Activated CD4-positive, alpha-beta T cell treated with anti-CD3 and anti-CD28 coated beads, Interleukin-2, Interleukin-6, amounts not matched to agents 100 ng/mL and 50 ng/mL, durations not matched to agents 16 hours and 8 hours (primary cell): ENCODE results near the gene ACAP2.
A peak's percentile ranks its signal among the peaks of the same experiment; 100 is the strongest.
"Not testable (repeated sequence)": the region's sequence is repeated elsewhere in the genome, so short reads cannot be mapped to it uniquely, and the experiment has no call there.

Source experiments
- DNase-seq: peaks from one replicate; pipeline ENCODE4 v3.0.0-alpha.2; 2020

The ACAP2 gene

GRCh38 chr3:195441992-195442572 is 738 bp downstream of the ACAP2 start:
- peak; percentile 60 for DNase-seq

GRCh38 chr3:195441476-195441991 is 1.3 kb downstream of the ACAP2 start:
- DNase-seq: peak; percentile 10

GRCh38 chr3:195441051-195441450 is 1.8 kb downstream of the ACAP2 start:
- DNase-seq: no peak

GRCh38 chr3:195440379-195440778 is 2.4 kb downstream of the ACAP2 start:
- peak; percentile 32 for DNase-seq

- no peak for DNase-seq
Observed at GRCh38 chr3:195438371-195438770, 4.4 kb downstream of the ACAP2 start.

- DNase-seq: no peak
Observed at GRCh38 chr3:195425849-195426248, 17.0 kb downstream of the ACAP2 start.

- DNase-seq: no peak
Observed at GRCh38 chr3:195423818-195424217, 19.0 kb downstream of the ACAP2 start.

GRCh38 chr3:195421400-195421799 is 21.4 kb downstream of the ACAP2 start:
- DNase-seq: no peak

- DNase-seq: no peak
Observed at GRCh38 chr3:195416795-195417194, 26.0 kb downstream of the ACAP2 start.

- DNase-seq: no peak
Observed at GRCh38 chr3:195411836-195412235, 31.0 kb downstream of the ACAP2 start.

GRCh38 chr3:195410546-195410945 is 32.3 kb downstream of the ACAP2 start:
- DNase-seq: no peak

- DNase-seq: peak; percentile 40
Observed at GRCh38 chr3:195407531-195408409, 35.0 kb downstream of the ACAP2 start.

GRCh38 chr3:195405651-195406050 is 37.2 kb downstream of the ACAP2 start:
- DNase-seq: no peak

- DNase-seq: no peak
Observed at GRCh38 chr3:195403841-195404408, 38.9 kb downstream of the ACAP2 start.

GRCh38 chr3:195403244-195403643 is 39.6 kb downstream of the ACAP2 start:
- no peak for DNase-seq

- no peak for DNase-seq
Observed at GRCh38 chr3:195401943-195402342, 40.9 kb downstream of the ACAP2 start.

- DNase-seq: not testable (repeated sequence)
Observed at GRCh38 chr3:195398460-195398859, 44.4 kb downstream of the ACAP2 start.

- DNase-seq: no peak
Observed at GRCh38 chr3:195397524-195397923, 45.3 kb downstream of the ACAP2 start.

- DNase-seq: no peak
Observed at GRCh38 chr3:195395208-195395816, 47.5 kb downstream of the ACAP2 start.

- no peak for DNase-seq
Observed at GRCh38 chr3:195394700-195395099, 48.1 kb downstream of the ACAP2 start.

- DNase-seq: no peak
Observed at GRCh38 chr3:195394024-195394423, 48.8 kb downstream of the ACAP2 start.

GRCh38 chr3:195388380-195388779 is 54.4 kb downstream of the ACAP2 start:
- DNase-seq: no peak

GRCh38 chr3:195386739-195387138 is 56.1 kb downstream of the ACAP2 start:
- DNase-seq: no peak
